ENCODE results near the gene LIX1L.
A peak's percentile ranks its signal among the peaks of the same experiment; 100 is the strongest.

Gene LIX1L

DNA sequence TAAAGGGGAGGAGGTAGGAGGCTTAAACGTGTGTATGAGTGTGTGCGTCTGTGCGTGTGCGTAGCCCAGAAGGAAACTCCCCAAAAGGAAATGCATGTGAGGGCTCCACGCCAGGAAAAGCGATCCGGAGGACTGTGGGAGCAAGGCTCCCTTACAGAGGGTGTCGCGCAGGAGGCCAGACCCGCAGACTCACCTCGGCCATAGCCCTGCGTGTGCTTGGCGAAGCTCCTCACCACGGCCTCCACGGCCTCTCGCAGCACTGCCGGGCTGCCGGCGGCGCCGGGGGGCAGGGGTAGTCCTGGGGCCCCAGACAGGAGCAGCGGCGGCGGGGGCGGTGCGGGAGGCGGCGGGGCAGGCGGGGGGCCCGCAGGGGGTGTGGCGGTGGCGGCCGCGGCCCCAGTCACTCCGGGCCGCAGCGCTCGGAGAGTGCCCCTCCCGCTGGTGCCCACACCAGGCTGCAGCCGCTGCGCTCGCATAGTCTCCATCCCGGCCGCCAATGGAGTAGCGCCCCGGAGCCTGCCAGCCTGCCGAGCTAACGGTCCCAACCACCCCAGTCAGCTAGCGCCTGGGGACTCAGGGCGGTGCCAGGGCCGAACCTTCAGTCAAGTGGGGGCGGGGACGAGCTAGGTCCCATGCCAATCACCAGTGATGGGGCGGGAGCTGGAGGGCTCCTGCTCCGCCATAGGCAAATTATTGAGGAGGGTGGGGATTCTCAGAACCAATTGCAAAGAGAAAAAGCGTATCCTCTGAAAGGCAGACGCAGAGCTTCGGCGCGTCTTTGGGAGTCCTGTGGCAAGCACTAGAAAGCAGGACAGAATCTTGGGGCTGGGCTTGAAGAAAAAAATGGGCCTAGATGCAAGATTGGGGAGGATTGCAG is at the start of gene LIX1L:
LIX1L (minus strand) TSS at position 575 of the 877 bp plus-strand sequence; CDS start at position 485, 90 bp downstream.
- Histone ChIP-seq H3K9ac (no peak within 1 kb of the TSS), H3K79me2 (peaks cover 3% of the 10 kb centered on the region), H3K9me3 (ENCODE audit: control insufficient read depth, low read length) (no peaks in the 10 kb centered on the region), H3K4me1 (peaks cover 5% of the 10 kb centered on the region), H3K27ac (peak within 1 kb of the TSS; percentile 83), H3K4me2 (ENCODE audit: low read length) (peak within 1 kb of the TSS; percentile 84), H3K27me3 (ENCODE audit: control insufficient read depth, insufficient read depth, low read length) (no peaks in the 10 kb centered on the region), H3K36me3 (ENCODE audit: control insufficient read depth, insufficient read depth, low read length) (no peaks in the 10 kb centered on the region), H2AFZ (peak within 1 kb of the TSS; percentile 71), H3K4me3 (ENCODE audit: low read depth, low read length) (peak within 1 kb of the TSS; percentile 55)
- TF ChIP-seq, protein P1, sequence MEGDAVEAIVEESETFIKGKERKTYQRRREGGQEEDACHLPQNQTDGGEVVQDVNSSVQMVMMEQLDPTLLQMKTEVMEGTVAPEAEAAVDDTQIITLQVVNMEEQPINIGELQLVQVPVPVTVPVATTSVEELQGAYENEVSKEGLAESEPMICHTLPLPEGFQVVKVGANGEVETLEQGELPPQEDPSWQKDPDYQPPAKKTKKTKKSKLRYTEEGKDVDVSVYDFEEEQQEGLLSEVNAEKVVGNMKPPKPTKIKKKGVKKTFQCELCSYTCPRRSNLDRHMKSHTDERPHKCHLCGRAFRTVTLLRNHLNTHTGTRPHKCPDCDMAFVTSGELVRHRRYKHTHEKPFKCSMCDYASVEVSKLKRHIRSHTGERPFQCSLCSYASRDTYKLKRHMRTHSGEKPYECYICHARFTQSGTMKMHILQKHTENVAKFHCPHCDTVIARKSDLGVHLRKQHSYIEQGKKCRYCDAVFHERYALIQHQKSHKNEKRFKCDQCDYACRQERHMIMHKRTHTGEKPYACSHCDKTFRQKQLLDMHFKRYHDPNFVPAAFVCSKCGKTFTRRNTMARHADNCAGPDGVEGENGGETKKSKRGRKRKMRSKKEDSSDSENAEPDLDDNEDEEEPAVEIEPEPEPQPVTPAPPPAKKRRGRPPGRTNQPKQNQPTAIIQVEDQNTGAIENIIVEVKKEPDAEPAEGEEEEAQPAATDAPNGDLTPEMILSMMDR (IDR thresholded peaks at IDR 0.05): no peak

DNA sequence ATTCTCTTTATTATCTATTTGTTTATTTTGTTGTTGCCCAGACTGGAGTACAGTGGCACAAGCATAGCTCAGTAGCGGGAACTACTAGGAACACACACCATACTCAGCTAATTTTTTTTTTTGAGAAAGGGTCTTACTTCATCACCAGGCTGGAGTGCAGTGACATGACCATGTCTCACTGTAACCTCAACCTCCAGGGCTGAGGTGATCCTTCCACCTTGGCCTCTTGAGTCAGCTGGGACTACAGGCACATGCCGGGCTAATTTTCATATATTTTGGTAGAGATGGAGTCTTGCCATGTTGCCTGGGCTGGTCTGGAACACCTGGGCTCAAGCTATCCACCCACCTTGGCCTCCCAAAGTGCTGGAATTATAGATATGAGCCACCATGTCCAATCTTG is 43.9 kb upstream of the LIX1L start:
- Histone ChIP-seq H3K79me2 (peaks cover 6% of the 10 kb centered on the region), H3K36me3 (ENCODE audit: control insufficient read depth, insufficient read depth, low read length) (no peaks in the 10 kb centered on the region), H3K27ac (peak overlapping the region; percentile 4), H3K4me1 (peaks cover 12% of the 10 kb centered on the region), H3K9ac (no peak overlapping the region), H3K4me3 (ENCODE audit: low read depth, low read length) (no peak overlapping the region), H3K27me3 (ENCODE audit: control insufficient read depth, insufficient read depth, low read length) (no peaks in the 10 kb centered on the region), H3K4me2 (ENCODE audit: low read length) (no peak overlapping the region), H3K9me3 (ENCODE audit: control insufficient read depth, low read length) (no peaks in the 10 kb centered on the region), H2AFZ (no peak overlapping the region)
- TF ChIP-seq, protein P1 (IDR thresholded peaks at IDR 0.05): no peak

DNA sequence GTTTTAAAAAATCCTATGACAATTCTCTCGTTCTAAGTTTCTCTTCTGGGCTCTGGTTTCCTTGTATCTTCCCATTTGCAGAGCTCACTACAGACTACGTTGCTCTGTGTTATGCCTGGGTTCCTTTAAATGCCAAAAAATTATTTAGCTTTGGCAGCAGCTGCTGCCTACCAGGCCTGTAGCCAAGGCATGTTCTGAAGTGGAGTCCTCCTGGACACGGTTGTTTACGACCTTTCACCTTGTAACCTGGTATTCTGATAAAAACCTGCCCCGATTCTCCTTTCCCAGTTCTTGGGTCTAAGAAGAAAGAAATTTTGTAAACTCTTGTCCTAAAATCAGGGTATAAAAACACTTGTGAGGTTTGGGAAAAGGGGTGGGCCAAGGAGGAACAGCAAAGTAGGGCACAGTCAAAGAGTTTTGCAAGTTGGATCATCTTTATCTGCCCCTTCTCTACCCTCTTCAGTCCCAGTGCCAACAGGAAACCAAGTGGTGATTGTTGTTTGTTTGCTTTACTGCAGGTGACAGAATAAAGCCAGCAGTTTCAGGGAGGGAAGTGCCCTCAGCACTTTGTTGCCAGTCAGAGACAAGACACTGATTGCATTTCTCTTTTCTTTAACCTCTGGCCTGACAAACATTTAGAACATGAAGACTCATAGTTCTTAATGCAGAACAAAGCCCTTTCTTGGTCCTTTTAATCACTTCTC is 41.7 kb upstream of the LIX1L start:
- Histone ChIP-seq H3K9ac (no peak overlapping the region), H3K79me2 (peaks cover 24% of the 10 kb centered on the region)
- TF ChIP-seq, protein P1 (IDR thresholded peaks at IDR 0.05): no peak

DNA sequence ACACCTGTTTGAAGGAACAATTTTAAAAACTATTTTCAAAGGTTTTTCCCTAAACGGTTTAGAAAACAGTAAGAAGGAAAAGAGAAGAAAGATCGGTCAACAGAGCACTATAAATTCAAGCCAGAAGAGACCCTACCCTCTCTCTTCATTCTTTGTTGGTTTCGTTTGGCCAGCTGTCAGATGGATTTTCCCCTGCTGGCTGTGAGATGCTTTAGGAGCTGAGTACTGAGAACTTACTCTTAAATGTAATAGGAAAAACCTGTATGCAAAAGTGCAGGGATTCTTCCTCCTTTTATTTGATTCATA is 39.9 kb upstream of the LIX1L start:
- Histone ChIP-seq H3K79me2 (peaks cover 34% of the 10 kb centered on the region), H3K4me2 (ENCODE audit: low read length) (peak overlapping the region; percentile 96), H3K4me3 (ENCODE audit: low read depth, low read length) (peak overlapping the region; percentile 100), H3K9me3 (ENCODE audit: control insufficient read depth, low read length) (peaks cover 9% of the 10 kb centered on the region), H3K4me1 (peaks cover 12% of the 10 kb centered on the region), H3K9ac (no peak overlapping the region), H3K36me3 (ENCODE audit: control insufficient read depth, insufficient read depth, low read length) (peaks cover 36% of the 10 kb centered on the region), H2AFZ (peak overlapping the region; percentile 11), H3K27me3 (ENCODE audit: control insufficient read depth, insufficient read depth, low read length) (no peaks in the 10 kb centered on the region), H3K27ac (peak overlapping the region; percentile 100)
- TF ChIP-seq, protein P1 (IDR thresholded peaks at IDR 0.05): no peak

More for the DNA sequence above, 41.7 kb upstream of the LIX1L start:
- Histone ChIP-seq H2AFZ (peak overlapping the region; percentile 35), H3K36me3 (ENCODE audit: control insufficient read depth, insufficient read depth, low read length) (peaks cover 18% of the 10 kb centered on the region), H3K4me3 (ENCODE audit: low read depth, low read length) (peak overlapping the region; percentile 100), H3K4me2 (ENCODE audit: low read length) (peak overlapping the region; percentile 96), H3K9me3 (ENCODE audit: control insufficient read depth, low read length) (peaks cover 9% of the 10 kb centered on the region), H3K27ac (peak overlapping the region; percentile 100), H3K27me3 (ENCODE audit: control insufficient read depth, insufficient read depth, low read length) (no peaks in the 10 kb centered on the region), H3K4me1 (peaks cover 12% of the 10 kb centered on the region)
